Esophagus mucosa (tissue), 1 donor: ENCODE measurements around the gene F10. TPM values are rescaled to one million over a fixed set of nuclear protein-coding genes. Genes with fewer than 3 reads are reported as not detected.
"Not testable (repeated sequence)": the region's sequence is repeated elsewhere in the genome, so short reads cannot be mapped to it uniquely, and the experiment has no call there.

ENCODE experiments used
- ATAC-seq: fragments of 200-7000 bp; cut with Tn5 transposase; one replicate; pipeline ENCODE4 v1.9.1; 2020
- total RNA-seq: library from RNA; stranded (reverse); gene quantifications from one replicate; pipeline ENCODE4 v1.2.4, GENCODE V29; 2023
- donor health status: DM: yes; HTN: yes; CAD: no.

Gene F10
- 0.56 TPM for total RNA-seq

DNA sequence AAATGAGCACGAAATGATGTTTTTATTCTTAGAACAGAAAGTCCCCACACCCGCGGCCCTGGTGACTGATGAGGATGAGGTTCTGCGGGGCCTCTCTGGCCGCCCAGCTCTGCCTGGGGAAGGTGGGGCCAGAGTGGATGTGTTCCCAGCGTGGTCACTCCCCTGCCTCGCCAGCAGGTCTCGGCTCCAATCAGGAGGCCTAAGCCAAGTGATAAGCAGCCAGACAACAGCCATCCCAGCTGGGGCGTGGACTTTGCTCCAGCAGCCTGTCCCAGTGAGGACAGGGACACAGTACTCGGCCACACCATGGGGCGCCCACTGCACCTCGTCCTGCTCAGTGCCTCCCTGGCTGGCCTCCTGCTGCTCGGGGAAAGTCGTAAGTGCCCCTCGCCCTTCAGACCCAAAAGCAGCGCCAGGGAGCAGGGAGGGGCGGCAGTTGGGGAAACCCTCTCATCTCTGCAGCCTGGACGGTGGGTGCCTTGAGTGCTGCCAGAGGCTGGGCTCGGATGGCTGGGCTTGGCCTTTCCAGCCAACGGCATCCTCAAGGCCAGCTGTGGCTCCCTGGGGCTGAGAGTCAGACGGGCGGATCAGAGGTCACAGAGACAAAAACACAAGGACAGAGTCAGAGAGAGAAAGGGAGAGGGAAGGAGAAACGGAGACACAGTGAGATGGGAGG is at the start of gene F10:
TSS of gene F10 (plus strand) at position 250 of the 676 bp plus-strand sequence. CDS start at position 307, 57 bp downstream.
- no peak for ATAC-seq

- ATAC-seq = no peak
Measured at GRCh38 chr13:113073942-113074341, 48.7 kb upstream of the F10 start.

DNA sequence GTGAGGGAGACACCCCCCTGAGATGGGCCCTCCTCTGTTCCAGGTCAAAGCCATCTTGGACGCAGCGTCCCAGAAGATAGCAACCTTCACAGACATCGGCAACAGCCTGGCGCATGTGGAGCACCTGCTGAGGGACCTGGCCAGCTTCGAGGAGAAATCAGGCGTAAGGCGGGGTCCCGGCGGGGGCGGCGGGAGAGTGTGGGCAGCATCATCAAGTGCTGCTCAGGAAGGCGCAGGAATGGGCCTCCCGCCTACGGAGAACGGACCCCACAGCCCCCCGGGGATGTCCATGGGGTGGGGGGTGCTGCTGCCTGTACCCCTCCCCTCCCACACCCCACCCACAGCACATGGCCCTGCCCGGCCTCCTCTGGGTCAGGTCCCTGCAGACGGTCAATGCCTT is 48.2 kb upstream of the F10 start:
- ATAC-seq = no peak

GRCh38 chr13:113074876-113075275 is 47.7 kb upstream of the F10 start:
- no peak for ATAC-seq

DNA sequence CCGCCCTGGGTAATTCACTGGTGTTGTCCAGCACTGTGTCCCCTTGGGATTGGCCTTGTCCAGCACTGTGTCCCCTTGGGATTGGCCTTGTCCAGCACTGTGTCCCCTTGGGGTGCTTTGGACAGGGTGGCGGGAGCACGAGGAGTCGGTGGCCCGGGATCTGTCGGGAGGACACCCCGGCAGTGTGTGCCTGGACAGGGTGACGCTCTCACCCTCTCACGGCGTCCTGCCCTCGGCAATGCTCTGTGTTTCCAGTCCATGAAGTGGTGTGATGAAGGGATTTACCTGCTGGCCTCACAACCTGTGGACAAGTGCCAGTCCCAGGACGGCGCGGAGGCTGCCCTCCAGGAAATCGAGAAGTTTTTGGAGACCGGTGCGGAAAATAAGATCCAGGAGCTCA is 46.9 kb upstream of the F10 start:
- no peak for ATAC-seq

- no peak for ATAC-seq
Measured at GRCh38 chr13:113076681-113077401, 45.8 kb upstream of the F10 start.

DNA sequence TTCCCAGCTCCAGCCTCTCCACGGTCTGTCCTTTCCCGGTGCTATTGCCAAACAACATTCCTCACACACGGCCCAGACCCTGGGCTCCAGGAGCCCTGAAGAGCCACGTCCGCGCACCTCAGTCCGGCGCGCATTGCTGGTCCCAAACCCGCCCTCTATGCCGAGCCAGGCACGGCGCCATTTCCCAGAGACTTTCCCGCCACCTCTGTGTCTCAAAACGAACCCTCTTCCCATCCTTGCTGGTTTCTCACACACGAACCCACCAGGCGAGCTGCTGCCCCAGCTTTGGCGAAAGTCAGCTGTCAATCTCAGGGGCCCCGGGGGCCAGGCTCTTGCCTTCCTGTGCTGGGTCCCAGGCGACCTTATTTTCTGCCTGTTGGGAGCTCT is 45.0 kb upstream of the F10 start:
- no peak for ATAC-seq

- ATAC-seq = peak; percentile 5
Measured at GRCh38 chr13:113077953-113078901, 44.4 kb upstream of the F10 start.

DNA sequence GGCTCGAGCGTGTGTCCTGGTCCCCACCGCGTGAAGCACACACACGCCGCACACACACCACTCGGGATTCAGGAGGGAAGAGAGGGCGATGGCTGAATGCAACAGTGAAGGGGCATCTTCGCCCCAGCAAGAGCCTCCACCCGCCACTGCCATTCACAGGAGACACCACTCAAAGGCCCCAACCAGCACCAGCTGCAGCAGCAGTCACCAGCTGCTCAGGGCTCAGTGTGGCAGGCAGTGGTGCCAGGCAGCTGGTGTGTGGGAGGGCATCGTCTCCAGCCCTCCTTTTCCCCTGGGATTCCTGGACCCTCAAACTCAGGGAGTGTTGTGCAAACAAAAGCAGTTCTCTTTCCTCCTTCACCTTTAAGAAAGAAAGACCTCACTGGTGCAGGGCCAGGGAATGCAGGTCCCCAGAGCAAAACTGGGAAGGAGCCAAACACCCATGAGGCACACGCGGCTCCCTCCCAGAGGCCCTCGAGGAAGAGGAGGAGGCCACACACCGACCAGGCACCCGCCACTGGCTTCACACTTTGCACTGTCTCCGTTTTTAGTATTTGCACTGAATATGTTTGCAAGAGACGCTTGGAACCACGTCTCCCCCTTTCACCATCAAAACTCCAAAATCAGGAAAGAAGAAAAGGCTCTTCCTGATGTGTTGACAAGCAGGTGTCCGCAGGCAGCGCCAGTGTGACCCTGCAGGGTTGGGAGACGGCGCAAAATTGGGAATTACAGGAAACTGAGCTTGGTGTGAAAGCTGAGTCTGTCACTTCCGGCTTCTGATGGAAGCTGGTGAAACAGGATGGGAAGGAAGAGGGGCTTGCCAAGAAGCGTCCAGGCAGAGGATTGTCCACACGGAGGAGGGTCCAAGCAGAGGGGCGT is 43.5 kb upstream of the F10 start:
- no peak for ATAC-seq

- ATAC-seq = not testable (repeated sequence)
Measured at GRCh38 chr13:113079781-113080080, 42.9 kb upstream of the F10 start.

- ATAC-seq = no peak
Measured at GRCh38 chr13:113080361-113080831, 42.2 kb upstream of the F10 start.

GRCh38 chr13:113080901-113081521 is 41.6 kb upstream of the F10 start:
- no peak for ATAC-seq

DNA sequence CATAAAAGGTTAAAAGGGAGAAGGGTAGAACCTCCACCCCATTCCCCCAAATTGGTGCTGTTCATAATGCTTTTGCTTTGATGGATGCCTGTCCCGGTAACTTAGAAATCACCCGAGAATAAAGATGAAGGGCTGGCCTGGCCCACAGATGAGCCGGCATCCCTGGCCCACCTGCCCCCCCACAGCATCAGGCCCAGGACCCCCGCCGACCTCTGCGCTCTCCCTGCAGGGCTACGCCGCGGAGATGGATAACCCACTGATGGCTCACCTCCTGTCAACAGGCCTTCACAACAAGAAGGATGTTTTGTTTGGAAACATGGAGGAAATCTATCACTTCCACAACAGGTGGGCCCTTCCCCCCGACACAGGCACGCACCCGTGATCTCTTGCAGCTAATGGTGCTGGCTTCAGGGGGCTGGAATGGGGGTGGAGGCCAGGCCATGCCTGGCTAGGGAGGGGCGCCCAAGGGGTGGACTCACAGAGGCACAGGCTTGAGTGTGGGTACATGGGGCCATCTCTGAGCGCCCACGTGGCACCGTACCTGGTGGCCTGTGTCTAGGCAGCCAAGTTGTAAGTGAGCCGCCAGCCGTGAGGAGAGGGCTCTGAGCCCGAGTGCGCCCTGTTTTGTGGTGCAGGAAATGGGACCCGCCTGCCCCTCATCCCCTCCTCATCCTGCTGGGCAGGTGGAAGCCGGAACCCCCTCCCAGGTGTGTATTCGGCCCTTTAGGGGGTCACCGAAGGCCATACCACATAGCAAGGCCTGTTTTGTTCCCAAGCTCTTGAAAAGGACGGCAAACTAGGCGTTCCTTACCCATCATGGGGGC is 40.2 kb upstream of the F10 start:
- ATAC-seq = no peak

DNA sequence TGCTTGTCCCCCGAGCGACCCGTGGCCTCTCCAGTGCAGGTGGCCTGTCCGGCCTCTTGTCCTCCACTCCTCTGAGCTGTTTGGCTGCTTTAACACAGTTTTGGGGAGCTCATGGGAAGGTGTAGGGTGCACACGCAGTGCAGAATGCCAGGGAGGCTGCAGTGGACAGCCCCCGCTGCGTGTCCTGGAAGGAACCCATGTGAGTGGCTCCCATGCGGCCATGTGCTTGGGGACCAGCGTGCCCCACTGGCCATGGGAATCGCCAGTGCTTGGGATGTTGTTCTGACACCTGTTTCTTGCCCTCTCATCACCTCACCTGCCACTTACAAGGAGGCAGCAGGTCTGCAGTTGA is 39.6 kb upstream of the F10 start:
- ATAC-seq = no peak

DNA sequence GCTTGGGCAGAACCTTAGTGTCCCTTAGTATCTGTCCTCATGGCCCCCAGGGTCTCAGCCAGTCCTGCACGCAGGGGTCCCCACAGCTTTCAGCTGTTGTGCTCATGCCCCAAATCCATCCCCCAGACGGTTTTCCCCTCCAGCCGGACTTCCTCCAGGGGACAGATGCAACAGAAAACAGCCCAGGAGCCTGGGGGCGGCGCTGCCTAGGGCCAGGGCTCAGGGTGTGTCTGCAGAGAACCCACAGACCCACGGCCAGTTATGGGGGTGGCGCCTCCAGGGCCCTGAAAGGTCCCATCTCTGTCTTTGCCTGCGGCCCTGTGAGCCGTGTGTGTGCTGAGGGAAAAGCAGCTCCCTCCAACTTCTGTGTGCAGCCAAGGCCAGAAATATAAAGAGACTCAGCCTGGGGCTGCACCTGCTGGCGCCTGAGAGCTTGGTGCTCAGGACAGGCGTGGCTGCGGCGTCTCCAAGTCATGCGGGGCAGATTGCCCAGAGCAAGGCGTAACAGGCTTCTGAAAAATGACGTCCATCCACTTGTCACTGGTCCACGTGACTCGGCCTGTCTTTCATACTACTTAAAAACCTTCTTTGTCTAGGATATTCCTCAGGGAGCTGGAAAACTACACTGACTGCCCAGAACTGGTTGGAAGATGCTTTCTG is 39.1 kb upstream of the F10 start:
- peak; percentile 93 for ATAC-seq

- ATAC-seq = no peak
Measured at GRCh38 chr13:113084094-113084942, 38.3 kb upstream of the F10 start.

- ATAC-seq = no peak
Measured at GRCh38 chr13:113084943-113085540, 37.6 kb upstream of the F10 start.

DNA sequence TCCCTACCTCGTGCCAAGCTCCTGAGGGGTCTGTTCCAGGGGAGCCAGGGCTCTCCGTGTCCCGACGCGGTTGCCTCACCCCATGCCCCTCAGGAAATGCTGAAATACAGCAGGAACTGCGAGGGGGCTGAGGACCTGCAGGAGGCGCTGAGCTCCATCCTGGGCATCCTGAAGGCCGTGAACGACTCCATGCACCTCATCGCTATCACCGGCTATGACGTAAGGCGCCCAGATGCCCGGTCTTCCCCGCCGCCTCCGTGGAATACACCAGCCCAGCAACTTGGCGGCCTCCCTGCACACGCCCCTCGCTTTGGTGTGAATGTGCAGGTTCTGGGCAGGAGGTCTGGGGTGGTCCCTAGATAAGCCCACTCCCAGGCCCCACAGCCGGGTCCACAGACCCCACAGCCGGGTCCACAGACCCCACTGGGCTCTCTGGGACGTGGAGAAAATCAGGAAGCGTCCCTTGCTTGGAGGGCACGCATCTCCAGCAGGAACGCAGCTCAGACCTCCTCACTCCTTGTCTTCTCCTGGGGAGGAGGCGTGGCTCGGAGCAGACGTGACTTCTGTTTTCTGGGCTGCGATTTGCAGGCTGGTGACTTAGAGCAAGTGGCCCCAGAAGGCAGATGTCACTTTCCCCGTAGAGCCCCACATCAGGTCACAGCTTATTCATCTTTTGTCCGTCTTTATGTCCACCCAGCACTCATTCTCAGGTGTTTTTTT is 36.4 kb upstream of the F10 start:
- no peak for ATAC-seq
